A673 (cell line): ENCODE results near the gene TCFL5. TPM values are rescaled to one million over a fixed set of nuclear protein-coding genes. Genes with fewer than 3 reads are reported as not detected.

Experiments
- BruUV-seq: library from RNA; stranded (reverse); fragments of 400-500 nt; replicated peaks from 2 replicates; lab custom pipeline; 2021; lab: Mats Ljungman, UMichigan
- CTCF ChIA-PET: fragments of 300-600 bp; sonication (Branson Sonifier 250); formaldehyde crosslinking; loops from one replicate; lab custom pipeline; 2022; ENCODE audit warnings: antibody characterized with exemption; lab: Charles Lee
- POLR2A ChIA-PET: fragments of 300-600 bp; sonication (Branson Sonifier 250); formaldehyde crosslinking; loops from one replicate; lab custom pipeline; 2022; ENCODE audit warnings: antibody characterized with exemption; ENCODE audit not compliant: low non-redundant PET; lab: Charles Lee
- DNase-seq: peaks from one replicate; pipeline ENCODE4 v3.0.0-alpha.2; 2015; ENCODE audit warnings: low spot score
- H3K27ac ChIP-seq: fragments of 200-600 bp; sonication (generic); 2 replicates; pipeline ENCODE4 v1.5.1; 2016; ENCODE audit warnings: mixed run types, low read depth, mild to moderate bottlenecking, mixed read lengths, antibody characterized with exemption, low read length; ENCODE audit not compliant: poor library complexity, severe bottlenecking
- H3K27me3 ChIP-seq: fragments of 200-600 bp; sonication (generic); replicated peaks from 2 replicates; pipeline ENCODE4 v1.6.1; 2017; ENCODE audit warnings: mixed run types, low read depth, mild to moderate bottlenecking, mixed read lengths, antibody characterized with exemption, low read length; ENCODE audit not compliant: insufficient read depth, poor library complexity
- H3K36me3 ChIP-seq: fragments of 200-600 bp; sonication (generic); 2 replicates; pipeline ENCODE4 v1.6.1; 2016; ENCODE audit warnings: mixed run types, mild to moderate bottlenecking, mixed read lengths, antibody characterized with exemption, low read length; ENCODE audit not compliant: insufficient read depth, poor library complexity, severe bottlenecking
- H3K4me1 ChIP-seq: fragments of 200-600 bp; sonication (generic); 2 replicates; pipeline ENCODE4 v1.6.1; 2017; ENCODE audit warnings: mixed run types, mild to moderate bottlenecking, mixed read lengths, antibody characterized with exemption, low read length; ENCODE audit not compliant: insufficient read depth, poor library complexity, severe bottlenecking
- H3K4me3 ChIP-seq: fragments of 200-600 bp; sonication (generic); 2 replicates; pipeline ENCODE4 v1.5.1; 2016; ENCODE audit warnings: low read depth, mixed run types, mild to moderate bottlenecking, mixed read lengths, low read length; ENCODE audit not compliant: poor library complexity, severe bottlenecking
- H3K9me3 ChIP-seq: fragments of 200-600 bp; sonication (generic); 2 replicates; pipeline ENCODE4 v1.6.1; 2016; ENCODE audit warnings: mixed run types, low read depth, mild to moderate bottlenecking, mixed read lengths, antibody characterized with exemption, low read length; ENCODE audit not compliant: poor library complexity, severe bottlenecking
- EZH2 ChIP-seq: fragments of 200-600 bp; sonication (generic); IDR thresholded peaks from 2 replicates; pipeline ENCODE4 v1.6.1; 2017; ENCODE audit warnings: borderline replicate concordance, low read depth, mild to moderate bottlenecking, mixed read lengths, antibody characterized with exemption, low read length; ENCODE audit not compliant: poor library complexity, severe bottlenecking
- intact Hi-C: fragments of 100-400 bp; cut with micrococcal nuclease; formaldehyde crosslinking; loops from one replicate; pipeline ENCODE4 v1.10.0; 2022; ENCODE audit not compliant: unreplicated experiment
- total RNA-seq: library from RNA; stranded (reverse); gene quantifications from 2 replicates; pipeline ENCODE4 v1.2.3, GENCODE V29; 2021
- TF ChIP-seq, protein P1 (sequence below): fragments of 300-800, 200-600 bp; sonication (generic); conservative IDR thresholded peaks from 2 replicates; pipeline ENCODE4 v1.5.1; 2017; ENCODE audit warnings: low read depth, mild to moderate bottlenecking, antibody characterized with exemption, low read length, moderate library complexity, mixed read lengths

TCFL5 gene
- total RNA-seq, 1 experiment from 2014 or later: 13.9 TPM

DNA sequence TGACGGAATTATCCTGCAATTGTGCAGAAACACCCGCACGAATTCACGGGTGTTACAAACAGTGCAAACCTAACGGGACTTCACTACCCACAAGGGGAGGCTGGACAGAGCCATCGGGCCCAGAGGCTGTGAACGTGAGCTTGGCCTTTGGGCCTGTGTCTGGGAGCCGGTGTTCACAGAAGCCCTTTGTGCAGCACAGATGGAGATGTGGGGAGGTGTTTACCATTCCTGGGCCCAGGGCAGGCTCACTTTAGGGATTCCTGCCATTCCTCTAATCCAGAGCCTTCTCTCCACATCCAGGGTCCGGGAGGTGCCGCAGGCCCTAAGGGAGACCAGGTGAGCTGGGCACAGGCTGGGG is 29.8 kb downstream of the TCFL5 start:
- Histone ChIP-seq H3K36me3 (no peaks in the 10 kb centered on the region), H3K4me1 (peaks cover 26% of the 10 kb centered on the region), H3K4me3 (no peak overlapping the region), H3K27me3 (no peaks in the 10 kb centered on the region), H3K27ac (no peak overlapping the region), H3K9me3 (no peaks in the 10 kb centered on the region)
- intact Hi-C loops: no loop called here
- no TSS peak for BruUV-seq
- ChIA-PET POLR2A (no interaction called here), CTCF (no interaction called here)
- no peak for DNase-seq
- TF ChIP-seq, protein P1, sequence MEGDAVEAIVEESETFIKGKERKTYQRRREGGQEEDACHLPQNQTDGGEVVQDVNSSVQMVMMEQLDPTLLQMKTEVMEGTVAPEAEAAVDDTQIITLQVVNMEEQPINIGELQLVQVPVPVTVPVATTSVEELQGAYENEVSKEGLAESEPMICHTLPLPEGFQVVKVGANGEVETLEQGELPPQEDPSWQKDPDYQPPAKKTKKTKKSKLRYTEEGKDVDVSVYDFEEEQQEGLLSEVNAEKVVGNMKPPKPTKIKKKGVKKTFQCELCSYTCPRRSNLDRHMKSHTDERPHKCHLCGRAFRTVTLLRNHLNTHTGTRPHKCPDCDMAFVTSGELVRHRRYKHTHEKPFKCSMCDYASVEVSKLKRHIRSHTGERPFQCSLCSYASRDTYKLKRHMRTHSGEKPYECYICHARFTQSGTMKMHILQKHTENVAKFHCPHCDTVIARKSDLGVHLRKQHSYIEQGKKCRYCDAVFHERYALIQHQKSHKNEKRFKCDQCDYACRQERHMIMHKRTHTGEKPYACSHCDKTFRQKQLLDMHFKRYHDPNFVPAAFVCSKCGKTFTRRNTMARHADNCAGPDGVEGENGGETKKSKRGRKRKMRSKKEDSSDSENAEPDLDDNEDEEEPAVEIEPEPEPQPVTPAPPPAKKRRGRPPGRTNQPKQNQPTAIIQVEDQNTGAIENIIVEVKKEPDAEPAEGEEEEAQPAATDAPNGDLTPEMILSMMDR: no peak
- TF ChIP-seq EZH2: no peak

DNA sequence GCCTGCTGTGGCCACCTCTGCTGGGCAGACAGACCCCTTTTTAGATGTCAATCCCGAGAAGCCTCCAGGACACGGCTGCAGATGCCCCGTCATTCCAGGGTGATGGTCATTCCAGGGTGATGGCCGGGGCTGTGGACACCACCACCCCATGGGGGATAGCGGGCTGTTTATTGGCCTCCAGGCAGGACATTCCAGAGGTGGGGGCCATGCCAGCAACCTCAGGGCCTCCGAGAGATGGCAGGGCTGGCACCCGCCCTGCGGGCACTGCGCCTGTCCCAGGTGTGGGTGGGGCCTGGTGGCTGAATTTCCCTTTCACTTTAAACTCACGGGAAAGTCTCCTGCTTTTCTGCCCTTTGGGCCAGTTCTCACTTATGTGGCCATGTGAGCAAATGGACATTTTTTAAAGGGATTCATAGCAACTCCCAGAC is 30.2 kb downstream of the TCFL5 start:
- Histone ChIP-seq H3K36me3 (no peaks in the 10 kb centered on the region), H3K4me3 (no peak overlapping the region), H3K27ac (no peak overlapping the region), H3K4me1 (peaks cover 22% of the 10 kb centered on the region), H3K27me3 (no peaks in the 10 kb centered on the region), H3K9me3 (no peaks in the 10 kb centered on the region)
- intact Hi-C loops: no loop called here
- POLR2A ChIA-PET: no interaction called here
- no peak for TF ChIP-seq EZH2
- CTCF ChIA-PET: no interaction called here
- DNase-seq: no peak
- no TSS peak for BruUV-seq

DNA sequence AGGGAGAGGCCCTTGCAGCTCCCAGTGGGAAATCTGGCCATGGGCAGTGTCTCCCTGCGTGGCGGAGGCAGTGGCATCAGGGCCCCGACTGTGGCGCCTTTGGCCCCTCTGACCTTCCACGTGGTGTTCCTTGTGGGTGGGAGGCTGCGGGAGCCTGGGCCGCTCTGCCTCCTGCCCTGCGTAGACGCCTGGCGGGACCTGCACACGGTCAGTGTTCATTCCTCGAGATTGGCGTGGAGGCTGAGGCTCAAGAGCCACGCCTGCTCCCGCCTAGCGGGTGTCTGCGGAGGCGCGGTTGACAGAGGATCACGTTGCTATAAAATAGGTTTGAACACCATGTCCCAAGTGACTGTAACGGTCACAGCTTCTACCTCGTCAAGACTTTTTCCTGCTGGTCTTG is 30.8 kb downstream of the TCFL5 start:
- Histone ChIP-seq H3K4me3 (no peak overlapping the region), H3K4me1 (peaks cover 17% of the 10 kb centered on the region), H3K27ac (no peak overlapping the region), H3K36me3 (no peaks in the 10 kb centered on the region), H3K27me3 (no peaks in the 10 kb centered on the region), H3K9me3 (no peaks in the 10 kb centered on the region)
- ChIA-PET CTCF (no interaction called here), POLR2A (no interaction called here)
- TF ChIP-seq EZH2: no peak
- TF ChIP-seq, protein P1: no peak
- no peak for DNase-seq
- intact Hi-C loops: no loop called here
- no TSS peak for BruUV-seq

DNA sequence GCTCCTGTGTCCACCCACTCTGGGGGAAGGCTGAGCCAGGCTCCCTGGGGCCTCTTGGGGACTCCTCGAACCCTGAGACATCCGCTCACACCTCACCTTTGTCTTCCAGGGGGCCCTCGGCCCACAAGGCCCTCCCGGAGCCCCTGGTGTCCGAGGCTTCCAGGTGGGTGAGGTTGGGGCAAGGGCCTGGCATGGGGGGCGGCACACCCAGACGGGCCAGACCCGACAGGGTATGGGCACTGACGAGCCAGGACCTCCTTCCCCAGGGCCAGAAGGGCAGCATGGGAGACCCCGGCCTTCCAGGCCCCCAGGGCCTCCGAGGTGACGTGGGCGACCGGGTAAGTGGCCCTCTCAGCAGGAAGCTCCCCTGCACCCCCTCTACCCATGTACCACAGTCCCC is 31.4 kb downstream of the TCFL5 start:
- TF ChIP-seq, protein P1: no peak
- CTCF ChIA-PET: no interaction called here
- H3K4me1 ChIP-seq: peaks cover 11% of the 10 kb centered on the region
- H3K27me3 ChIP-seq: no peaks in the 10 kb centered on the region
- no TSS peak for BruUV-seq
- H3K4me3 ChIP-seq: no peak overlapping the region
- intact Hi-C loops: no loop called here
- H3K36me3 ChIP-seq: no peaks in the 10 kb centered on the region
- POLR2A ChIA-PET: no interaction called here
- DNase-seq: no peak
- no peak overlapping the region for H3K27ac ChIP-seq
- no peaks in the 10 kb centered on the region for H3K9me3 ChIP-seq
